ENCODE measurements around the gene NUPR1.
"Not testable (repeated sequence)": the region's sequence is repeated elsewhere in the genome, so short reads cannot be mapped to it uniquely, and the experiment has no call there.

Gene NUPR1

DNA sequence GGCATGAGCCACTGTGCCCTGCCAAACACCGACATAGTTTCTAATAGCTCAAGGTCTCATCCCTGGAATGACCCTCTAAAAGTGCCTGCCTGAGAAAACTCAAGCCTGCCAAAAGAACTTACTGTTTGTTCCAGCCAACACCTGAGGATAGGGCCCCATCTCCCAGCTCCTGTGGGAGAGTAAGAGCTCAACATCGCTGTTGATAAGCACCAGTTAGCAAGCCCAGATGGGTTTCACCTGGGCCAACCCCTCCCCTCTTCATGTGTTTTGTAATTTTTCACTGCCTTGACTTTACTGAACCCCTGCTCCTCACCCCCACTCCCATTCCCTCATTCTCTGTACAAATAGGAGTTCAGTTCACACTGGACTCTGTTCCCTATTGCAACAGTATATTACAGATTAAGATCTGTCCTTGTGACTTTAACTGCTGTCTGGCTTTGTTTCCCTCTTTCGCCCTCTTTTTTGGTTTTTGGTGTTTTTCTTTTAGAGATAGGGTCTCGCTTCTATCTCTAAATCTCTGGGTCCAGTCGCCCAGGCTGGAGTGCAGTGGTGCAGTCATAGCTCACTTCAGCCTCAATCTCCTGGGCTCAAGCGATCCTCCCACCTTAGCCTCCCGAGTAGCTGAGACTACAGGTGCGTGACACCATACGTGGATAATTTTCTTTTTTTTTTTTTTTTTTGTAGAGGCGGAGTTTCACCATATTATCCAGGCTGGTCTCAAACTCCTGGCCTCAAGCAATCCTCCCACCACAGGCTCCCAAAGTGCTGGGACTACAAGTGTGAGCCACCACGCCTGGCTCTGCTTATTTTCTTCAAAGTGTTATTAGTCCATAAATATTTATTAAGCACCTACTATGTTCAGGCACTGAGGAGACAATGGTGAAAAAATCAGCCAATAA is 12.3 kb downstream of the NUPR1 start:
- DNase-seq (ENCODE audit: low read depth) = no peak

DNA sequence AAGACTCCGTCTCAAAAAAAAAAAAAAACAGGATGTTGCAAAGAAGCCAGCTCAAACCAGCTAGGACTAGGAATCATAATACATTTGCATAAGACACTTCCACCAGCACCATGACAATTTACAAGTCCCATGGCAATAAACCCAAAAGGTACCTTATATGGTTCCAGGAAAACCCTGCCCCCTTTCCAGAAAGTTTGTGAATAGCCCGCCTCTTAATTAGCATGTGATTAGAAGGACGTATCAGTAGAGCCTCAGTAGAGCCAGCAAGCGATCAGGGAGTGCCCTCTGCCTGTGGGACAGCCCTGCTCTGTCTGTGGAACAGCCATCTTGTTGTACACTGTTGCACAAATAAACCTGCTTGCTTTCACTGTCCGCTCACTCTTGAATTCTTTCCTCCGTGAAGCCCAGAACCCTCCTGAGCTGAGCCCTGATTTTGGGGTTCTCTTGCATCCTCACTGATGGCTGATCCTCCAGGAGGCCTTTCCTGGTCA is 14.0 kb downstream of the NUPR1 start:
- DNase-seq (ENCODE audit: low read depth) = no peak

DNA sequence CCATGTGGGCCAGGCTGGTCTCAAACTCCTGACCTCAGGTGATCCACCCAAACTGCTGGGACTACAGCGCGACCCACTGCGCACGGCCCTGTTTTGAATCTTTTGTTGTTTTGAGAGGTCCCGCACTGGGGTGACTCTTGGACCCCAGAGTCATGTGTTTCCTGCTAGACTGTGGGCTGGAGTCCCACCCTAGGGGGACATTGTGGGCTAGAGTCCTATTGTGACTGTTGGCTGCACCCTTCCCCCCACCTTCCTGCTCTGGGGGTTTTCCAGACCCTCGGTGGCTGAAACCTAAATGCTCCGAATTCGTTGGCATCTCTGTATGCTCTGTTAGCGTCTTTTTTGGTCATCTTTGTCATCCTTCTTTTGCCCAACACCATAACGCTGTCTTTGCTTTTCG is 16.0 kb downstream of the NUPR1 start:
- DNase-seq (ENCODE audit: low read depth) = no peak

DNA sequence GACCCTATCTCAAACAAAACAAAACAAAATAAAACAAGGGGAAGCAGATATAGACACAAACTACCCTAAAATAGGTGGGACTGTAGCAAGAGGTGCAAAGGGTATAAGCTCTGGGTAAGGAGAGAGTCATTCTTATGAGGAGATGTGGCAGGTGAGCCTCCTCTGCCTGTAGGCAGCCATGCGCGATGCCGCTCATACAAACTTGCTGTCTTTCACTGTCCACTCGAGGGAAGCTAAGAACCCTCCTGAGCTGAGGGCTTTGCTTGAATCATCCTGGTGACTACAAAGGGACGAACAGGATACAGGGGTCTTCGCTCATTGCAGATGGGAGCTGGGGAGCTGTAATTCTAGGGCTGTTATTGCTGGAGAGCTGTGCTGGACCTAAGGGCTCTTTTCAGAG is 17.3 kb downstream of the NUPR1 start:
- no peak for DNase-seq (ENCODE audit: low read depth)

DNA sequence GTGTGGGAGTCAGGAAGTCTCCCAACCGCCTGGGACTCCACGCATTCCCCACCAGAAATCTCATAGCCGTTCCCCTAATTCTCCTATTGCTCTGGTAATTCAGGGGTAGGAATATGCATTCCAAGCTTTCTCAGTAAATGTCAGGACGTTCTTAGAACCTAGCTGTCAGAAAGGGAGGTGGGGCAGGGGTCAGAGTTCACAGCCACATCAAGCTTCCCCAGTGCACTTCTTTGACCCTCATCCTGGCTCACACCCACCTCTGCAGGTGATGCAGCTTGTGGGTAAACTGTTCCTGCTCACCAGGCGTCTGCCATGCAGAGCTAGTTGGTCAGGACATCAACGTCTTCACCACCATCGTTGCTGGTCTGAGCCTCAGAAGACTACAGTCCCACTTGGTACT is 18.1 kb downstream of the NUPR1 start:
- DNase-seq (ENCODE audit: low read depth) = no peak

DNA sequence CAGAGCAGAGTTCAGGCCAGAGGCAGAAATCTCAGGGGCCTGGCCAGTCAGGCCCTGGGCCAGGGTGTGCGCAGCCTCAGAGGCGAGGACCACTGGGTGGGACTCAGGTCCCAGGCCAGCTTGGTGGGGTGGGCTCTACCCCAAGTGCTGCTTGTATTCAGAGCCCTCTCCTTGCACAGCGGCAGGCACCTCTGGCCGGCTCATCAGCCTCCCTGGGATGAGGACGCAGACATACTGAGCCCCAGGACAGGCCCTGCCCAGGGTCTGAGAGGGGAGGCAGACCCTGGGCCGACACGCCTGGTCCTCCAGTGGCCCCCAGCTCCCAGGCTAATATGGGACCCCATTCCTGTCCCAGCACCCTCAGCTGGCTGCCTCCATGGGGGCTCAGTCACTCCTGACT is 24.5 kb downstream of the NUPR1 start:
- no peak for DNase-seq (ENCODE audit: low read depth)

DNA sequence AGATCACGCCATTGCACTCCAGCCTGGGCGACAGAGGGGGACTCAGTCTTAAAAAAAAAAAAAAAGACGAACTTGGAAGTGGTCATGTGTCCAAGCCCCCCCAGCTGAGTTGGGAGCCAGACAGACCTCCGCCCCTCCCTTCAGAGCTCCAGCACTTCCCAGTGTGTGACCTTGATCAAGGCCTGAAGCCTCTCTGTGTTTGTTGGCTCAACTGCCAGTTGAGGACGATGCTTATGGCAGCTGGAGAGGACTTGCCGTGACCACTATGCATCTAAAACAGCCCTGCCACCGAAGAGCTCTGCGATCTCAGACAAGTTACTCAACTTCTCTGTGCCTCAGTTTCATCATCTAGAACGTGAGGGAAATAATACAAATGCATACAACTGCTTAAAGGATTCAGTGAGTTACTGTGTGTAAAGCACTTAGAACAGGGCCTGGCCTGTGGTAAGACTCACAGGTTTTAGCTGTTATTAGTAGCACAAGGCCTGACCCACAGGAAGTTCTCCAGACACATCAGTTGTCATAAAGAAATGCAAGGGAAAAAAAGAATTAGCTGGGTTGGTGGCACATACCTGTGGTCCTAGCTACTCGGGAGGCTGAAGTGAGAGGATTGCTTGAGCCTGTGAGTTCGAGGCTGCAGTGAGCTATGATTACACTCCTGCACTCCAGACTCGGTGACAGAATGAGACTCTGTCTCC is 25.1 kb downstream of the NUPR1 start:
- no peak for DNase-seq (ENCODE audit: low read depth)

DNA sequence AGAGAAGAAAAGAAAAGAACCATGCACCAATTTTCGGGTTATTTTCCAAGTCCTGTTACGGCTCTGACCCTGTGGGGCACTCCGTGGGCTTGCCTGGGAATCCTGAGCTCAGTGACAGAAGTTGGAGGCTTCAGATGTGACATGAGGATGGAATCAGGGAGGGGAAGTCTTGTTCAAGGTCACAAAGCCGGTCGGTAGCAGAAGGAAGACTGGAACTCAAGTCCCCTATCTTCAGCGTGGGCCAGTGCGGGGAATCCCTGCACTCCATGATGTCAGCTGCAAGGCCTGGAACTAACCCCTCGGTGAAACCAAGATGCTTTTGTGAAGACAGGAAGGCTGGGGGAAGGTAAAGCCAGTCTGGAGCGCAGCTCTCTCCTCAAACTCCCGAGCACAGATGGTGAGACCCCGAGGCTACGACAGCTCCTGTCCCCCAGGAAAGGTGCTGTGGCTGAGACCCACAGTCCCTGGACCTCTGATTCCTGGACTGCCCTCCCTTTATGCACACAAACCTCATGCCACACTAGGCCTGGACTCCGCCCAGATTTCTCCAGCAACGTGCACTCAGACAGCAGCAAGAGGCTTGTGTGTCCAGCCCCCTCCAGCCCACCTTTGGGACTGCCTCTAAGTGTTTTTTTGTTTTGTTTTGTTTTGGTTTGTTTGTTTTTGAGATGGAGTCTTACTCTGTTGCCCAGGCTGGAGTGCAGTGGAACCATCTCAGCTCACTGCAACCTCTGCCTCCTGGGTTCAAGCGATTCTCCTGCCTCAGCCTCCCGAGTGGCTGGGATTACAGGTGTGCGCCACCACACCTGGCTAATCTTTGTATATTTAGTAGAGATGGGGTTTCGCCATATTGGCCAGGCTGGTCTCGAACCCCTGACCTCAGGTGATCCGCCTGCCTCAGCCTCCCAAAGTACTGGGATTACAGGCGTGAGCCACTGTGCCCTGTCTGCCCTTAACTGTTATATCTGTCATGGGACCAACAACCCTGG is 26.7 kb downstream of the NUPR1 start:
- no peak for DNase-seq (ENCODE audit: low read depth)

DNA sequence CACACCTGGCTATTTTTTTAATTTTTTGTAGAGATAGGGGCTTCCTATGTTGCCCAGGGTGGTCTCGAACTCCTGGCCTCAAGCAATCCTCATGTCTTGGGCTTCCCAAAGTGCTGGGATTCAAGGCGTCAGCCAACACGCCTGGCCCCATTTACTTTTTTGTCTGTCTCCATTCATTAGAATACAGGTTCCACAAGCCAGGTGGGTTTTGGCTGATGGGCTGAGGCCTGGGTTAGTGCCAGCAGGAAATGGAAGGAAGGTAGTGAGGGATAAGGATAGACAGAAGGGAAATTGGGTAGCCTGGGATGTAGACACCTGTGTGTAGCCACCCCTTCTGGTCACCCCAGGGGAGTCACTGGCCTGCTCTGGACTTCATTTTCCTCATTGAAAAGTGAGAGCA is 27.7 kb downstream of the NUPR1 start:
- no peak for DNase-seq (ENCODE audit: low read depth)

DNA sequence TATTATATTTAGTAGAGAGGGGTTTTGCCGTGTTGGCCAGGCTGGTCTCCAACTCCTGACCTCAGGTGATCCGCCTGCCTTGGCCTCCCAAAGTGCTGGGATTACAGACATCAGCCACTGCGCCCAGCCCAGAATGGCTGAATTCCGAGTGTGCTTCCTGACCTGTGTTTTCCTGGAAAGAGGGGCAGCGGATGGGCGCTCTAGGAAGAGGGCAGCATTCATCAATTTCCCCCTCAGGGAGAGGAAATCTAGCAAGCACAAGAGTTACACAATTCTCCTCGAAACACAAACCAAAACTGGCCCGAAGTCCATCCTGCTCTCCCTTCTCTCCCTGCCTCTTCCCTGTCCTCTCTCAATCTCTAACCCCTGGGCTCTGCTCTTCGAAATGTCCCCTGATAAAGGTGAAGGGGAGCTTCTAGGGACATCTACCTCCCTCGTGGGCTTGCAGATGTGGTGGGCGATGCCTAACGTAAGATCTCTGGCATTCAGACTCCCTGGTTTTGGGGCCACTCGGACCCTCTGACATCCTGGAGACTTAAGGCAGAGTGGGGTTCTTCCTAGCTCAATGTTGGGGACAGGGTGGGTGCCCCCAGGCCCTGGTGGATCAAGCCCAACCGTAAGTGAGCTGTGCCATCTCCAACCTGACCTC is 33.2 kb downstream of the NUPR1 start:
- no peak for DNase-seq (ENCODE audit: low read depth)

DNA sequence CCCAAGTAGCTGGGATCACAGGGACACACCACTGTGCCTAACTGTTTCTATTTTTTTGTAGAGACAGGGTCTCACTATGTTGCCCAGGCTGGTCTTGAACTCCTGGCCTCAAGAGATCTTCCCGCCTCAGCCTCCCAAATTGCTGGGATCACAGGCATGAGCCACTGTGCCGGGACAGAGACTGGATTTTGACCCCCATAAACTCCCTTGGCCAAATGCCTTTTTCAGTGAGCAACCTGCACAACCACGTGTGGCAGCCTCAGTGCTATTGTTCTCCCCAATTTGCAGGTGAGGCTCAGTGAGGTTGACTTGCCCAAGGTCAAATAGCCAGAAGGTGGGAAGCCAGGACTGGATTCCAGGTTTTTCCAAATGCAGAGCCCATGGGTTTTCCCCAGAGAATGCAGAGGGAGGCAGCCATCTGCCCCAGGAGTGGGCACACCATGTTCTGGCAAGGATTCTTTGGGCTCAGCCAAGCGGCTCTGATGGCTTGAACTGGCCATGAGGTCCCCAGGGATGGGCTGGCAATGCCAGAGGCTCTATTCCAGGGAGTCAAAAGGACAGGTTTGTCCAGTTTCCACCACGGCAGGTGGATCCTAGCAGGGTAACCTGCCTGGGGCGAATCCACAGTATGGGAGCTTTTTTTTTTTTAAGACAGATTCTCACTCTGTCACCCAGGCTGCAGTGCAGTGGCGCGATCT is 33.9 kb downstream of the NUPR1 start:
- no peak for DNase-seq (ENCODE audit: low read depth)

DNA sequence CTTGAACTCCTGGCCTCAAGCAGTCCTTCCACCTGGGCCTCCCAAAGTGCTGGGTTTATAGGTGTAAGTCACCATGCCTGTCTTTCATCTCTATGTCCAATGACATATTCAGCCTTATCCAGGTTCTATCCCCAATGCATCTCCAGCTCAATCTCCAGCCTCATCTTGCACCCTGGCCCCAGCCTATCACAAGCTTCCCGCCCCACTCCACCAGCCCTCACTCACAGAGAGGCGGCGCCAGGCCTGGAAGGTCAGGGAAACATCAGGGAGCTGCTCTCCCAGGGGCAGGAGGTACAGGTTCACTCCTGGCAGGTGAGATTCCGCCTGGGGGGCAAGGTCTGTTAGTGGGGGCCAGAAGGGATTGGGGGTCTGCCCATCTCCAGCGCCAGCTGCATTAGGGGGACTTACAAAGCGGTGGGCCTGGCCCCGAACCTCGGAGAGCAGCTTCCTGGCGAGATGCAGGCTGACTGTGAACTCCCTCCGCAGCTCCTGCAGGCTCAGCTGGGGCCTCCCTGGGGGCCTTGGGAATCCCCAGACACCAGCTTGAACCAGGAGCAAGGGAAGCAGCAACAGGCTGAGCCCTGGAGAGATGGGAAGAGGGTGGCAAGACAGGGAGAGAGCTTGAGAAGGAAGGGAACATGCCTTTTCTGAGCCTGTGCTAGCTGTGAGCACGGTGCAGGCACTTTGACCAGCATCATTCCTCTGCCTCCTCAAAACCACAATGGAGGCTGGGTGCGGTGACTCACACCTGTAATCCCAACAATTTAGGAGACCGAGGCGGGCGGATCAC is 35.1 kb downstream of the NUPR1 start:
- no peak for DNase-seq (ENCODE audit: low read depth)

DNA sequence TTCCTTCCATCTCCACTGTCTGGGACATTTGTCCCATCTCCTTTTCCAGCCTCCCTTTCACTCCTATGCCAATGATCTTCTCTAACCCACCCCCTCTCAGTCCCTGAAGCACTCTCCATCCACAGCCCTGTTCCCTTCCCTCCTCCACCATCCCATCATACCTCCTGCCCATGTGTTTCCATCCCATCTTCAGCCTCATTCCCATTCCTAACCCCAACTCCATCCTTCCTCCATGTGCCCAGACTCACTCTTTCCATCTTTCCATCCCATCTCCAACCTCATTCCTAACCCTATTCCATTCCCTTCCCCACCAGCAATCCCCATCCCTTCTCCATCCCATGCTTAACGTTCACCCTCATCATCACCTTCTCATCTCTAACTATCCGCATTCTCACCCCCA is 36.5 kb downstream of the NUPR1 start:
- no peak for DNase-seq (ENCODE audit: low read depth)

DNA sequence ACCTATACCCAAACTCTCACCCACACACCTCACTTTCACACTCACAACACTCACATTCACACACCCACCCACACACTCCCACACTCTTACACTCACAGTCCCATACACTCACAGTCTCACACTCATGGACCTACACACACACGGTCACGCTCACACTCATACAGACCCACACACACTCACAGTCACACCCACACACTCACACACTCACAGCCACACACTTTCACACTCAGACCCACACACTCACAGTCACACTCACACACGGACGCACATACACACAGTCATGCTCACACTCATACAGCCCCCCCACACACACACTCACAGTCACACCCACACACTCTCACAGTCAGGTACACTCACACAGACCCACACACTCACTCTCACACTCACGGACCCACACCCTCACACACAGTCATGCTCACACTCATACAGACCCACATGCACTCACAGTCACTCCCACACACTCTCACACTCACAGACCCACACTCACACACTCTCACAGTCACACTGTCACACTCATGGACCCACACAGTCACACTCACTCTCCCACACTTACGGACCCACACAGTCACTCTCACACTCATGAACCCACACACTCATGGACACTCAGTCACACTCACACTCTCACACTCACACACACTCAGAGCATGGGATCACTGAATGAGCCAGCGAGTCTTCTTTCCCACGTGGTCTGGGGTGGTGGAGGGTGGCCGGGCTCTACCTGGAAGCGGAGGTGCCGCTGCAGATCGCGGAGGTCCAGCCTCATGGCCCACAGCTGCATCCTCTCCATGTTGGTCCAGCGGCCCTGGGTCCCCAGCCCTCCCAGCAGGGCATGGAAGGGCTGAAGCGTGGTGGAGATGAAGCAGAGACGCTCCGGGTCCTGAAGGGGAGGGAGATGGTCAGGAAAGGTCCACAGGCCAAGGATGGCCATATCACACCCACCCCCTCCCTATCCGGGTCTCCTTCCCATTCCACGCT is 37.2 kb downstream of the NUPR1 start:
- DNase-seq (ENCODE audit: low read depth) = no peak

DNA sequence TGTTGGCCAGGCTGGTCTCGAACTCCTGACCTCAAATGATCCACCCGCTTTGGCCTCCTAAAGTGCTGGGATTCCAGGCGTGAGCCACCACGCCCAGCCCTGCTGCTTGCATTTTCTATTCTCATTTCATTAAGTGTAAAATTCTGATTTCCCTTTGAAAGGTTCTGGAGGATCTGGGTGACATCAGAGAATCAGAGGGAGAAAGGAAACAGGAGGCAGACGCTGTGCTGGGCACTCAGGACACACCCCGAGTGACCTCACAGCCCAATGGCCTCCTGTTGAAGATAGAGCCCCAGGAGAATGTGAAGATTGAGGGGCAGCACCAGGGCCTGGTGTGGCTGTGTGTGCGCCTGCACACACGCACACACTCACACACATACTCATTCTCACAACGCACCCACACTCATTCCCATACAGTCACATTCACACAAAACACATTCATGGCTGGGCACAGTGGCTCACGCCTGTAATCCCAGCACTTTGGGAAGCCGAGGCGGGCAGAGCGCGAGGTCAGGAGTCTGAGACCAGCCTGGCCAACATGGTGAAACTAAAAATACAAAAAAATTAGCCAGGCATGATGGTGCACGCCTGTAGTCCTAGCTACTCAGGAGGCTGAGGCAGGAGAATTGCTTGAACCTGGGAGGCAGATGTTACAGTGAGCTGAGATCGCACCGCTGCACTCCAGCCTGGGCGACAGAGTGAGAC is 38.1 kb downstream of the NUPR1 start:
- not testable (repeated sequence) for DNase-seq (ENCODE audit: low read depth)

DNA sequence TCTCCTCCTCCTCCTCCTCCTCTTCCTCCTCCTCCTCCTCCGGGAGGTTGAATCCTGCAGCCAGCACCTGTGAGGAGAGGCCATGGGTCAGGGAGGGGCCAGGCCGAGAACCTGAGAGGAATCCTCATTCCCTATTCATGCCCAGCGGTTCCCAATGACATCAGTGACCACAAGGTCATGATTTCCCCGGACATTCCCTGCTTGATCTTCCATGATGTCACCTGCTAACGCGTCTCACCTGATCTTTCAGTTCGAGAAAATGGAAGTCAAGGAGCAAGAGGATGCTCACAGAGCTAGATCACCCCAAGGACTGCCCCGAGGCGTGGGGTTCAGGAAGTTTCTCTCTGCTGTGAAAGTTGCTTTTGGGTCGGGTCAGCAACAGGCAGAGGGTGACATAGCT is 38.9 kb downstream of the NUPR1 start:
- no peak for DNase-seq (ENCODE audit: low read depth)

DNA sequence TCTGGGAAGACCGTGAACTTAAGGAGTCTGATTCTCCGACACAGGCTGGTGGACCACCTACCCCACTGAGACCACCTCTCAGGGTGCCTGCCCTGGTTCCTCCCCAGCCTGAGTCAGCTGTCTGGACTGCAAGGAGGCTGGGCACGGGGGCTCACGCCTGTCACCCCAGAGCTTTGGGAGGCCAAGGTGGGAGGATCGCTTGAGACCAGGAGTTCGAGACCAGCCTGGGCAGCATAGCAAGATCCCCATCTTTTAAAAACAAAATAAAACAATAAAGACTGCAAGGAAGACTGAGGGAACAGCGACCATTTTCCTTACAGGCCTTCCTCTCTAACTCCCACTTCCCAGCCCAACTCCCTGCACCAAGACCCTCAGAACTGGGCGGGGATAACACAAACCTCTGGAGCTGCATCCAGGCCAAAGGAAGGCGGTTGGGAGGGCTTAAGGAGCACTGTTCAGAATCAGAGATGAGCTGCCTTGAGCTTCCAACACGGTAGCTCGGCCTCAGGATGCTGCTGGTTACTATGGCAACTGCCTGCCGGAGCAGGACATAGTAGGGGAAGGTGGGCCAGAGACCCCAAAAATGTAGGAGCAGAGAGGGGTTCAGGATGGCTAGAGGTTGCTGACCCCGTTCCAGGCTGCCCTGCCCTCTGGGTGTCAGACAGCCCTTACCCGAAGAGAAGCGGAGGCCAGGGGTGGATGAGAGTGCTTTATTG is 40.0 kb downstream of the NUPR1 start:
- DNase-seq (ENCODE audit: low read depth) = no peak

Data from GM04504 (cell line).